GM18873 (cell line): ENCODE measurements around the gene LUC7L2.
"Not testable (repeated sequence)": the region's sequence is repeated elsewhere in the genome, so short reads cannot be mapped to it uniquely, and the experiment has no call there.

Experiments used
- ATAC-seq: cut with Tn5 transposase; IDR thresholded peaks from one replicate; pipeline ENCODE4 v1.9.1; 2021; ENCODE audit warnings: mild to moderate bottlenecking, moderate library complexity, moderate number of reproducible peaks; ENCODE audit not compliant: unreplicated experiment, low FRiP score

Gene LUC7L2

GRCh38 chr7:139354729-139355128 lies 5.0 kb upstream of the LUC7L2 start:
- no peak for ATAC-seq

- no peak for ATAC-seq
Measured at GRCh38 chr7:139355320-139355719, 4.4 kb upstream of the LUC7L2 start.

GRCh38 chr7:139357729-139358506 lies 1.8 kb upstream of the LUC7L2 start:
- ATAC-seq, result not testable (repeated sequence)

- ATAC-seq, result peak; percentile 18
Measured at GRCh38 chr7:139358541-139359365, 941 bp upstream of the LUC7L2 start.

GRCh38 chr7:139360210-139360947 lies 685 bp downstream of the LUC7L2 start:
- peak; percentile 49 for ATAC-seq

GRCh38 chr7:139360948-139361307 lies 1.2 kb downstream of the LUC7L2 start:
- no peak for ATAC-seq

GRCh38 chr7:139361523-139361922 lies 1.8 kb downstream of the LUC7L2 start:
- no peak for ATAC-seq

GRCh38 chr7:139362302-139362701 lies 2.6 kb downstream of the LUC7L2 start:
- ATAC-seq, result no peak

- no peak for ATAC-seq
Measured at GRCh38 chr7:139362981-139363380, 3.3 kb downstream of the LUC7L2 start.

- ATAC-seq, result no peak
Measured at GRCh38 chr7:139365336-139365735, 5.6 kb downstream of the LUC7L2 start.

- ATAC-seq, result no peak
Measured at GRCh38 chr7:139366400-139366799, 6.7 kb downstream of the LUC7L2 start.

- no peak for ATAC-seq
Measured at GRCh38 chr7:139367438-139368155, 7.9 kb downstream of the LUC7L2 start.

- no peak for ATAC-seq
Measured at GRCh38 chr7:139370301-139370942, 10.7 kb downstream of the LUC7L2 start.

- no peak for ATAC-seq
Measured at GRCh38 chr7:139370943-139371313, 11.2 kb downstream of the LUC7L2 start.

GRCh38 chr7:139374246-139374645 lies 14.6 kb downstream of the LUC7L2 start:
- no peak for ATAC-seq

- ATAC-seq, result no peak
Measured at GRCh38 chr7:139382439-139382838, 22.7 kb downstream of the LUC7L2 start.

GRCh38 chr7:139384611-139385010 lies 24.9 kb downstream of the LUC7L2 start:
- no peak for ATAC-seq

GRCh38 chr7:139387594-139387993 lies 27.9 kb downstream of the LUC7L2 start:
- no peak for ATAC-seq

GRCh38 chr7:139389091-139389490 lies 29.4 kb downstream of the LUC7L2 start:
- ATAC-seq, result no peak

- ATAC-seq, result no peak
Measured at GRCh38 chr7:139389774-139390173, 30.1 kb downstream of the LUC7L2 start.
